Right lobe of liver (tissue), 6 donors: Measurements from ENCODE around the gene ZACN. TPM values are rescaled to one million over a fixed set of nuclear protein-coding genes. Genes with fewer than 3 reads are reported as not detected.

Experiments
- ATAC-seq, 4 donors: fragments of 200-7000 bp; cut with Tn5 transposase; one replicate each; pipeline ENCODE4 v1.9.1; 2020; ENCODE audit warnings: mild to moderate bottlenecking in 4 of 4, moderate library complexity in 4 of 4
- DNase-seq, 3 donors: peaks; one replicate each; pipeline ENCODE4 v3.0.0-alpha.2; 2020
- H3K27ac ChIP-seq, 3 donors: fragments of 200-600 bp; one replicate each; pipeline ENCODE4 v1.8.0; 2022
- H3K27me3 ChIP-seq, 2 donors: fragments of 200-600 bp; one replicate each; pipeline ENCODE4 v1.8.0; 2022
- H3K36me3 ChIP-seq, 4 donors: fragments of 200-600 bp; sonication (generic) in 1 of 4; one replicate each; pipeline versions ENCODE4 v1.5.1 to v1.8.0; 2017 to 2022; ENCODE audit warnings: control low read depth in 1 of 4
- H3K4me1 ChIP-seq, 4 donors: fragments of 200-600 bp; sonication (generic) in 1 of 4; one replicate each; pipeline versions ENCODE4 v1.5.1 to v1.8.0; 2017 to 2022; ENCODE audit warnings: control low read depth in 1 of 4
- H3K4me3 ChIP-seq, 3 donors: fragments of 200-600 bp; one replicate each; pipeline ENCODE4 v1.8.0; 2022
- H3K9me3 ChIP-seq, 4 donors: fragments of 200-600 bp; sonication (generic) in 1 of 4; one replicate each; pipeline versions ENCODE4 v1.5.1 to v1.8.0; 2017 to 2022; ENCODE audit warnings: control low read depth in 1 of 4
- POLR2A ChIP-seq: fragments of 450-650 bp; IDR thresholded peaks from one replicate; pipeline ENCODE4 v1.6.1; 2017; ENCODE audit warnings: antibody characterized with exemption, mild to moderate bottlenecking
- WGBS: methylation state at CpG from one replicate; pipeline ENCODE4 v1.1.6; 2018; ENCODE audit warnings: low coverage, low lambda C conversion rate; ENCODE audit not compliant: insufficient coverage; ENCODE audit errors: missing lambda C conversion rate; 5-methylcytosine and 5-hydroxymethylcytosine counted together
- intact Hi-C, 2 donors: fragments of 100-400 bp; cut with DNase I; formaldehyde crosslinking; loops; one replicate each; pipeline versions ENCODE4 v1.11.2 to v1.14.1; 2022
- total RNA-seq, 6 experiments: library from RNA; depleted of rRNA in 2 of 6; stranded (reverse); fragments of >200 nt in 2 of 6; fragmentation: NEBNext Ultra II Directional in 3 of 6; extraction: Animal tissue kit (Norgen Biotek cat#: 25700) in 3 of 6; gene quantifications; one replicate each; pipeline versions ENCODE4 v1.1.0 to v1.2.4, GENCODE V29; 2016 to 2023
- TF ChIP-seq, protein P1 (sequence below), 4 donors: fragments of 200-600 bp in 3 of 4; fragments of 450-650 bp in 1 of 4; IDR thresholded peaks; one replicate each; pipeline versions ENCODE4 v1.5.1 to v1.8.0; 2016 to 2022; ENCODE audit warnings: antibody characterized with exemption in 4 of 4, mild to moderate bottlenecking in 2 of 4
- donor health status: DM: no; HTN: yes; CAD: no.
- donor health status: DM: no; HTN: no; CAD: no.
- donor health status: DM: no; HTN: no; CAD: no.
- donor health status: DM: no; HTN: yes; CAD: no.
- donor health status: DM: no; HTN: yes; CAD: no.

The ZACN gene
- total RNA-seq, 6 experiments from 2014 or later: not detected

DNA sequence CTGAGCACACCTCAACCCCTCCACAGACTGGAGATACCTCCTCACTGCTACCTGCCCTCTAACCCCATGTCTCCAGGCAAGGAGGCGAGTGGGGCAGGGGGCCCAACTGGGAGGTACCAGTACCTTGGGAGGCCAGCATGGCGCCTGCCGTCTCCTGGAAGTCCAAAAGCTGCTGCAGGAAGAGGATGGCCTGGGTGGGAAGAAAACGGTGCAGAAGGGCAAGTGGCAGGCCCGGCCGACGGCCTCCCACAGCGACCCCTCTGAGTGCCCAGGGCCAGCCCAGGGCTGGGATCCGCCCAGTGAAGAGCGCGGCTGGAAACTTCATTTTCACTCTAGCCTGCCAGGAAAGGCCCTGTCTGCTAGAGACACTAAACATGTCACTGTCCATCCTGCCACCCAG is 8.5 kb downstream of the ZACN start:
- H3K4me1 ChIP-seq: no peaks in the 10 kb centered on the region
- H3K27me3 ChIP-seq: no peaks in the 10 kb centered on the region
- no peak for ATAC-seq
- no peak overlapping the region for H3K4me3 ChIP-seq
- no CpG with 5 or more reads among the region's 11 CpGs for WGBS
- DNase-seq: no peak
- no peak overlapping the region for H3K27ac ChIP-seq
- intact Hi-C loops: no loop called here
- H3K36me3 ChIP-seq: peaks cover 0 to 61% (median 24%) of the 10 kb centered on the region in 4 donors
- no peaks in the 10 kb centered on the region for H3K9me3 ChIP-seq
- no peak for TF ChIP-seq POLR2A
- TF ChIP-seq, protein P1, sequence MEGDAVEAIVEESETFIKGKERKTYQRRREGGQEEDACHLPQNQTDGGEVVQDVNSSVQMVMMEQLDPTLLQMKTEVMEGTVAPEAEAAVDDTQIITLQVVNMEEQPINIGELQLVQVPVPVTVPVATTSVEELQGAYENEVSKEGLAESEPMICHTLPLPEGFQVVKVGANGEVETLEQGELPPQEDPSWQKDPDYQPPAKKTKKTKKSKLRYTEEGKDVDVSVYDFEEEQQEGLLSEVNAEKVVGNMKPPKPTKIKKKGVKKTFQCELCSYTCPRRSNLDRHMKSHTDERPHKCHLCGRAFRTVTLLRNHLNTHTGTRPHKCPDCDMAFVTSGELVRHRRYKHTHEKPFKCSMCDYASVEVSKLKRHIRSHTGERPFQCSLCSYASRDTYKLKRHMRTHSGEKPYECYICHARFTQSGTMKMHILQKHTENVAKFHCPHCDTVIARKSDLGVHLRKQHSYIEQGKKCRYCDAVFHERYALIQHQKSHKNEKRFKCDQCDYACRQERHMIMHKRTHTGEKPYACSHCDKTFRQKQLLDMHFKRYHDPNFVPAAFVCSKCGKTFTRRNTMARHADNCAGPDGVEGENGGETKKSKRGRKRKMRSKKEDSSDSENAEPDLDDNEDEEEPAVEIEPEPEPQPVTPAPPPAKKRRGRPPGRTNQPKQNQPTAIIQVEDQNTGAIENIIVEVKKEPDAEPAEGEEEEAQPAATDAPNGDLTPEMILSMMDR (IDR thresholded peaks at IDR 0.05): no peak

DNA sequence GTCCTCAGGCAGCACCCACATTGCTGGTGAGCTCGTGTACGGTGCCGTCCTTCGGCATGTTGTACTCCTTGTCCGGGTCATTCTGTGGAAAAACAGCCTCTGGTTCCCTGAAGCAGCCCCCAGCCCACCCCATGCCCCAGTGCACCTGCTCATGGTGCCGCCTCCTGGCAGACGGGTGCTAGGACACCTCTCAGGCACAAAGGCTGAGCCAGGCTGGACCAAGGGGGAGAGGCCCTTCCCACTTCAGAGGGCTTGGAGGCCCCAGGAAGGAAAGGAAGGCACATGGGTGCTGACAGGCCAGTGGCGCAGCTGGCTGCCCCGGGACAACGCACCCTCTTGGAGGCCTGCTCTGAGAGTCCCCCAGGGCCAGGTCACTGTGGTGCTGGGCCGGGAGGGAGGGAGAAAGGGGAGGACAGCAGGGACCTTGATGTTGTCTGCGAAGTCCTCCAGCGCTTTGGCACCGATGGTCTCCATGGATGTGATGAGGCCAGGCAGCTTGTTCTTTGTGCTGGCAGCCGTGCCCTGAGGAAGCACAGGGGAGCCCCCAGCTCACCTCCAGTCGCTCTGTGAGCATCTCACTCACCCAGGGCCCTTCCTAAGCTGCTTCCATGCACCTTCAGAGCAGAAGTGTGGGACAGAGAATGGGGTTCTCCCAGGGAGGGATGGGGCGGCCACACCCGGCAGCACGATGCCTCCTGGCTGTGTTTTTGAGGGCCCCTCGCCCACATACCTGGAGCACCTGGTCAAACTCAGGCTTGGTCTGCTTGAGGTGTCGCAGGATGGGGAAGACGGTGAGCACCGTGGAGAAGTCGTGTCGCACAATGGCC is 9.3 kb downstream of the ZACN start:
- ATAC-seq (no peak), DNase-seq (no peak)
- H3K36me3 ChIP-seq: peaks cover 0 to 61% (median 24%) of the 10 kb centered on the region in 4 donors
- H3K4me1 ChIP-seq: no peaks in the 10 kb centered on the region
- no peak overlapping the region for H3K27ac ChIP-seq
- intact Hi-C loops: no loop called here
- H3K4me3 ChIP-seq: no peak overlapping the region
- TF ChIP-seq, protein P1 (IDR thresholded peaks at IDR 0.05): no peak
- no peak for TF ChIP-seq POLR2A
- no peaks in the 10 kb centered on the region for H3K27me3 ChIP-seq
- WGBS: 83% methylated on average over 13 of the region's 25 CpGs
- H3K9me3 ChIP-seq: no peaks in the 10 kb centered on the region

DNA sequence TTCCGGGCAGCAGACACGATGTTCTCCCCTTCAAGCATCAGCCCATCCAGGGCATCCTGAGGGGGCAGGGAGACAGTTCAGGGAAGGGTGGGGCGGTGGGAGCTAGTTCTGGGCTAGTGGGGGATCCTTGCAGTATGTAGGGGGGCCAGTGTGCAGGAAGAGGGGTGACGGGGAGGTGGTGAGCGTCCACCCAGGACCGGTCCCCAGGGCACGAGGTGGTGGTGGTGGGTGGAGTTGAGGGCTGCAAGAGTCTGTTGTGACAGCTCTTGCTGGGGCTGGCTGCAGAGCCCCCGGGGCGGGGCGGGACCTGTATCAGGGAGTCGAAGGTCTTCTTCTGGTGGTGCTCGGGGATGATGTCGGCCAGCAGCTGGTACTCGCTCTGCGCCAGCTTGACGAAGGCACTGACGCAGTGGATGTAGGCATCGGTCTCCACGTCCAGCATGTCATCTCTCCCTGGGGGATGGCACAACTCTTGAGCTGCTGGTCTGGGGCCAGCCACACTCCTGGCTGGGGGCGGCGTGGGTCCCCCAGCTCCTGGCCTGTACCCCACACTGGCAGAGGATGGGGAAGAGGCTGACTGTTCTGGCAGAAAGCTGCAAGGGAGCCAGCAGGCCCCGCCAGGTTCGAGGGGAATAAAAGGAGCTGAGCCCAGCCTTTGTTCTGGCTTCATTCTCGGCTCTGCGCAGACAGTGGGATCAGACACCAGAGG is 10.0 kb downstream of the ZACN start:
- Histone ChIP-seq H3K36me3 (peaks cover 0 to 65% (median 24%) of the 10 kb centered on the region in 4 donors), H3K4me1 (no peaks in the 10 kb centered on the region), H3K9me3 (no peaks in the 10 kb centered on the region), H3K27me3 (no peaks in the 10 kb centered on the region), H3K27ac (no peak overlapping the region), H3K4me3 (no peak overlapping the region)
- TF ChIP-seq, protein P1 (IDR thresholded peaks at IDR 0.05): no peak
- no peak for TF ChIP-seq POLR2A
- no peak for ATAC-seq
- 87% methylated on average over 7 of the region's 25 CpGs for WGBS
- intact Hi-C loops: no loop called here
- no peak for DNase-seq

DNA sequence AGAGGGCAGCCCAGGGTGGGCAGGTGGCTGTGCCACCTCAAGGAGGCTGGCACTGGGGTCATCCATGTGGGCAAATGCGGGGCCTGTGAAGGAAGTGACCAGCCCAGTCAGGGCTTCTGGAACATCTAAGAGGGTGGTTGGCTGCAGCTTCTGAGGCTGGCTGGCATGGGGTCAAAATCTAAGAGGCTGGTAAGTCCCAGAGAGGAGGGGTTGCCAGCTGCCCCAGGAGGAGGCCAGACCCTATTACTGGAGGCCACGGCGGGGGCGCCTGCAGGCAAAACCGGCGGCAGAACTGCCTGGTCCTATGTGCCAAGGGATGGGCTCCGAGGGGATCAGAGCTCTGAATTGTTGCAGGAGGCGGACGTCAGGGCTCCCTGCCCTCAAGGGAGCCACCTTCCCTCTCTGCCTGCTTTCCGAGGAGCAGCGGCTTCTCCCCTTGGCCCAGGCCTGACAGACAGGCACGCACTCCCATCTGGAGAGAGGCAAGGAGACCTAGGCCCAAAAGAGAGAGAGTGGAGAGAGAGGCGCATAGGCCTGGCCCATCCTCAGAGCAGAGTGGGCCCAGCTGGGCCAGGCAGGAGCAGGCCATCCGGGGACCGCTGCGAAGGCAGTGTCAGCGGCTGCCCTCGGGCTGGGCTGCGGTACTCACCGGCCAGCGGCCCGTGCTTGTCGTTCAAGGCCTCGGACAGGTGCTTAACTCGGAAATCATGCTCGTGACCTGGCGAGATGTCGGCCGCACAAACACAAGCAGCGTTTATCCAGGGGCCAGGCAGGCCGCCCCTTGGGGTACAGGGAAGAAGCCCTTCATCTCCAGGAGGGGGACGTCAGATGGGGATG is 10.9 kb downstream of the ZACN start:
- no peak for DNase-seq

More for the DNA sequence above, 10.9 kb downstream of the ZACN start:
- TF ChIP-seq, protein P1 (IDR thresholded peaks at IDR 0.05): no peak
- TF ChIP-seq POLR2A: no peak
- 97% methylated on average over 7 of the region's 32 CpGs for WGBS
- H3K27ac ChIP-seq: no peak overlapping the region
- H3K4me3 ChIP-seq: no peak overlapping the region
- ATAC-seq: no peak
- peaks cover 0 to 64% (median 25%) of the 10 kb centered on the region in 4 donors for H3K36me3 ChIP-seq
- intact Hi-C loops: loop anchor here in 1 of 2 donors (5.0 kb wide), 1 partner anchor 52 kb away; the partner anchor contains the start of gene FOXJ1
- H3K9me3 ChIP-seq: no peaks in the 10 kb centered on the region
- H3K27me3 ChIP-seq: no peaks in the 10 kb centered on the region
- no peaks in the 10 kb centered on the region for H3K4me1 ChIP-seq
